NCI-H2107 treated with DMSO at 0.1 percent for 48 hours (cell line): ENCODE data around the gene VIL1.
A peak's percentile ranks its signal among the peaks of the same experiment; 100 is the strongest.

Source experiments
- DNase-seq: peaks from one replicate; lab custom pipeline; 2025; ENCODE audit not compliant: unreplicated experiment; lab: John Stamatoyannopoulos, UW

Gene VIL1

DNA sequence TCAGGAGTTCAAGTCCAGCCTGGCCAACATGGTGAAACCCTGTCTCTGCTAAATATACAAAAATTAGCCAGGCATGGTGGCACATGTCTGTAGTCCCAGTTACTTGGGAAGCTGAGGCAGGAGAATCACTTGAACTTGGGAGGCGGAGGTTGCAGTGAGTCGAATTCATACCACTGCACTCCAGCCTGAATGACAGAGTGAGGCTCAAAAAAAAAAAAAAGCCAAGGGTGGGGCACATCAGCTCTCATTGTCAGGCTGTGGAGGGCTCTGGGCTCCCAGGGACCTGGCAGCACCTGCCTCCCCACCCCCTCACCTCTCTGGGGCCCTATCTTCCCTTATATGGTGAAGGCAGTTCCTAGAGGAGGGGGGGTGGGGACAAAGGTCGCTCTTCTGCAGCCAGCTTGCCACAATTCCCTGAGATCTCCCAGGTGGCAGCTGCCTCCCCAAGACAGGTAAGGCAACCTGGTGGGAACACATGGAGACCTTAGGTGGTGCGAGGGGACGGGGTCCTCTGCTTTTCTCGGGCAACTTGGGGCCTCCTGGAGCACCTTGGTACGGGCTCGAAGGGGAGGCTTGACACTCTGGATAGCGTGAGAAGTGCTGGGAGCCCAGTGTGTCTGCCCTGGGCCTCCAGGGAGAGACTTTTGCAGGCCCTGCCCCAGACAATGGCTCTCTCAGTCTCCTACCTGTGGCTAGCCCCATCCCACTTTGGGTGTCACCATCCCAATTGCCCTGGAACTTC, at the start of gene VIL1:
VIL1 (plus strand) TSS at position 407 of the 742 bp plus-strand sequence. CDS start 4,656 bp downstream, outside the sequence.
- DNase-seq, result no peak

- DNase-seq, result no peak
Measured at GRCh38 chr2:218369330-218369729, 49.6 kb upstream of the VIL1 start.

- DNase-seq, result no peak
Measured at GRCh38 chr2:218370410-218371063, 48.4 kb upstream of the VIL1 start.

DNA sequence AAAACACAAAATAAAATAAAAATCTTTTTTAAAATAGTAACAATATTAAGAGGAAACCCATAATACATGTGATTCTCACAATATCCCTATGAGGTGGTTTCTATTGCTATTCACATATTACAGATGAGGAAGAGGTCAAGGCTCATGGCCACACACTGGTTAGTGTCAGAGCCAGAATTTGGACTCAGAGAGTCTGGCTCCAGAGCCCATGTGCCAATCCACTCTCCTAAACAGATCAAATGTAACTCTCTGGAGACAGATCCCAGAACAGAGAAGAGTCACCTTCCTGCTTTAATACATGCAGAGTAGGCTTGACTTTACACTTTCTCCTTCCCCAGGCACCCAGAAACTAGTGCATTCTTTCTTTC, 47.0 kb upstream of the VIL1 start:
- DNase-seq, result no peak

DNA sequence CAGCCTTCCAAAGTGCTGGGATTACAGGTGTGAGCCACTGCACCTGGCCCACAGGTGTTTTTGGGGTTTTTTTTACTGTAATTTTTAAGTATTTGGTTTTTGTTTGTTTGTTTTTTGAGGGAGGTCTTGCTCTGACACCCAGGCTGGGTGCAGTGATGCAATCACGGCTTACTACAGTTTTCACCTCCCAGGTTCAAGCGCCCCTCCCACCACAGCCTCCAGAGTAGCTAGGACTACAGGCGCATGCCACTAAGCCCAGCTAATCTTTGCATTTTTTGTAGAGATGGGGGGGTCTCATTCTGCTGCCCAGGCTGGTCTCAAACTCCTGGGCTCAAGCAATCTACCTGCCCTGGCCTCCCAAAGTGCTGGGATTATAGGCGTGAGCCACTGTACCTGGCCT, 44.1 kb upstream of the VIL1 start:
- DNase-seq, result no peak

DNA sequence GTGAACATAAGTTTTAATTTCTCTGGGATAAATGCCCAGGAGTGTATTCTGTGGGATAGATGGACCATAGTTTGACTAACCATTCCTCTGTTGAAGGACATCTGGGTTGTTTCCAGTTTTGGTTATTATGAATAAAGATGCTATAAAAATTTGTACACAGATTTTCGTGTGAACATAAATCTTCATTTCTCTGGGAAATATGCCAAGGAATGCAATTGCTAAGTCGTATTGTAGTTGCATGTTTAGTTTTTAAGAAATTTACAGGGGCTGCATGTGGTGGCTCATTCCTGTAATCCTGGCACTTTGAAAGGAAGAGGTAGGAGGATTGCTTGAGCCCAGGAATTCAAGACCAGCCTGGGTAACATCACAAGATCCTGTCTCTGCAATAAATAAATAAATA, 43.7 kb upstream of the VIL1 start:
- DNase-seq, result no peak

- no peak for DNase-seq
Measured at GRCh38 chr2:218378053-218378452, 40.9 kb upstream of the VIL1 start.

DNA sequence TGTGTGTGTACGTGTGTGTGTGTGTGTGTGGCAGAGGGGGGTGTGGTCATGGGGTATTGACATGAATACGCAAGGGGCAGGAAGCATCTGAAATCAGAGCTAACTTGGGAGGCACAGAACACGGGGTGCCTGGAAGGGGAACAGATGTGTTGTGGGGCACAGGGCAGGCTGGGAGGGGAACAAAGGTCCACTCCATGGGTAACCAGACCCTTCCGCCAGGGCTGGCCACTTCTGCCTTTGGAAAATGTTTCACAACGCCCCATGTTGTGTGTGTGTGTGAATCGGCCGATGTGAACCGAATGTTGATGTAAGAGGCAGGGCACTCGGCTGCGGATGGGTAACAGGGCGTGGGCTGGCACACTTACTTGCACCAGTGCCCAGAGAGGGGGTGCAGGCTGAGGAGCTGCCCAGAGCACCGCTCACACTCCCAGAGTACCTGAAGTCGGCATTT, 37.0 kb upstream of the VIL1 start, which contains the start of gene SLC11A1:
SLC11A1 (plus strand) TSS at position 358 of the 451 bp plus-strand sequence. CDS start 96 bp downstream, outside the sequence.
- DNase-seq, result no peak

DNA sequence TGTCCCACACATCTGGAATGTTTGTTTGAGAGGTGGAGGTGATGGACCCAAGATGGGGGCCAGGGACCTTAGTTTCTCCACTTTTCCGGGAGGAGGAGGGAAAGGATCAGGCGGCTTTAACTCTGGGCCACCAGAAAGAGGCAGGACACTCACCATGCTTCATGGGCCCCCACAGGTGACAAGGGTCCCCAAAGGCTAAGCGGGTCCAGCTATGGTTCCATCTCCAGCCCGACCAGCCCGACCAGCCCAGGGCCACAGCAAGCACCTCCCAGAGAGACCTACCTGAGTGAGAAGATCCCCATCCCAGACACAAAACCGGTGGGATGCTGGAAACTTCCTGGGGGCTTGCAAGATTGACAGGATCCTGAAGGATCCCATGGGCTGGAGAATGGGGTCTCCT, 36.1 kb upstream of the VIL1 start:
- no peak for DNase-seq

- DNase-seq, result no peak
Measured at GRCh38 chr2:218383892-218384519, 34.9 kb upstream of the VIL1 start.

GRCh38 chr2:218384975-218385374, 33.9 kb upstream of the VIL1 start:
- no peak for DNase-seq

DNA sequence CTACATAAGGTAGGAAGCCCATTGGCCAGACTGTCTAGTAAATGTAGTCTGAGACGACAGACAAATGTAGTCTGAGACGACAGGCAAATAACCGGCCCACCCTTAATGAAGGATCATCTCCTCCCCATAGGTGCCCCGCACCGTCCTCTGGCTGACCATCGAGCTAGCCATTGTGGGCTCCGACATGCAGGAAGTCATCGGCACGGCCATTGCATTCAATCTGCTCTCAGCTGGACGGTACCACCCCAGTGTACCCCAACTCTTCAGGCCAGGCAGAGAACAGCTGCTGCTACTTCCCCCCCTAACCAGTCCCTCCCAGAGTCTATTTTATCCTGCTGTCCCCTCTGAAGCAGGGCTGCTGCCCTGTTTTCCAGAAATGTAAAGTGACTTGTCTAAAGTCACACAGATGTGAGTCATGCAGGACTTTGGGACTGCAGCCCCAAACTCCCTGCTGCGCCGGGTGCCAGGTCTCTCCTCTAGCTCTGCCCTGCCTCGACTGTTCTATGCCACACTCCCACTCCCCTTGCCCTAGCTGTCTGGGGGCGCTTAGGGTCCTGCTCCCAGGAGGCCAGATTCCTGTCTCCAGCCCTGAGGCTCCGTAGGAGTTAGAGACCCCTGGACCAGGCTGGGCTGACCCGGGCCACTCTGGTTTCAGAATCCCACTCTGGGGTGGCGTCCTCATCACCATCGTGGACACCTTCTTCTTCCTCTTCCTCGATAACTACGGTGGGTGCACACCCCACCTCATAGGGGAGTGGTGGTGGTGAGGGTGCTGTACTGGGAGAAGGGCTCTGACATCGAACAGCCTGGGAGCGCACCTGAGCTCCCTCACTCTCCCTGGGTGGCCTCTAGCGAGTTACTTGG, 32.2 kb upstream of the VIL1 start:
- DNase-seq, result no peak

GRCh38 chr2:218387369-218388194, 31.3 kb upstream of the VIL1 start:
- DNase-seq, result peak; percentile 61

DNA sequence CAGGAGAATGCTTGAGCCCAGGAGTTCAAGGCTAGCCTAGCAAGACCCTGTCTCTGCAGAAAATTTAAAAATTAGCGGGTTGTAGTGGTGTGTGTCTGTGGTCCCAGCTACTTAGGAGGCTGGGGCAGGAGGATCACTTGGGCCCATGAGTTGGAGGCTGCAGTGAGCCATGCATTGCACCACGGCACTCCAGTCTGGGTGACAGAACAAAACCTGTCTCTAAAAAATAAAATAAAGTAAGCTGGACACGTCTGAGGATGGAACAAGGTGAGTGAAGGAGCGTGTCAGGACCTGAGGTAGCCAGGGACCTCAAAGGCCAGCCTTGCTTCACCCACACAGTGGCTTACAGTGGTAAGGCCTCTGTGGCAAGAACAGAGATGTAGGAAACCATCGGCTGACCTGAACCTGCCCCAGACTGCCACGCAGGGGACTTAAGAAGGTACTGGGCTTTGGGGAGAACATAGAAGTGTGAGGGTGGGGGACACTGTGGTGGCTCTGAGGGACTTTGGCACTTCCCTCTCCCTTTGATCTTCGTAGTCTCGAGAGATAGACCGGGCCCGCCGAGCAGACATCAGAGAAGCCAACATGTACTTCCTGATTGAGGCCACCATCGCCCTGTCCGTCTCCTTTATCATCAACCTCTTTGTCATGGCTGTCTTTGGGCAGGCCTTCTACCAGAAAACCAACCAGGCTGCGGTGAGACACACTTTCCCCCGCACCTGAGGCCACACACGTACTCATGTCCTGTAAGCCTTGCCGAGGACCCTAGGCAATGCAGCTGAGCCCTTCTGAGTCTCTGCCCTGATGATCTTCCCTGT, 29.4 kb upstream of the VIL1 start:
- no peak for DNase-seq

GRCh38 chr2:218391202-218391601, 27.7 kb upstream of the VIL1 start:
- DNase-seq, result no peak

DNA sequence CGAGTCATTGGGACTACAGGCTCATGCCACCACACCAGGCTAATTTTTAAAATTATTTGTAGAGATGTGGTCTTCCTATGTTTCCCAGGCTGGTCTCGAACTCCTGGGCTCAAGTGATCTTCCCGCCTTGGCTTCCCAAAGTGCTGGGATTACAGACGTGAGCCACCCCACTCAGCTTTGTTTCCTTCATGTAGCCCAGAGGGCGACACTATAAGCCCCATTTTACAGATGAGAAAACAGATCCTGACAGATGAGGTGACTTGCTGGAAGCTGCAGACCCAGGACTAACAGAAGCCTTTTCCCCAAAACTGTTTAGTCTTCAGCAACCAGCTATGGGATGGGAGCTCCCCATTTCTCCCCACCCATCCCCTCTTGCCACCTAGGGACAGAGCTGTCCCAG, 26.5 kb upstream of the VIL1 start:
- no peak for DNase-seq

- DNase-seq, result no peak
Measured at GRCh38 chr2:218392891-218393462, 25.9 kb upstream of the VIL1 start.

DNA sequence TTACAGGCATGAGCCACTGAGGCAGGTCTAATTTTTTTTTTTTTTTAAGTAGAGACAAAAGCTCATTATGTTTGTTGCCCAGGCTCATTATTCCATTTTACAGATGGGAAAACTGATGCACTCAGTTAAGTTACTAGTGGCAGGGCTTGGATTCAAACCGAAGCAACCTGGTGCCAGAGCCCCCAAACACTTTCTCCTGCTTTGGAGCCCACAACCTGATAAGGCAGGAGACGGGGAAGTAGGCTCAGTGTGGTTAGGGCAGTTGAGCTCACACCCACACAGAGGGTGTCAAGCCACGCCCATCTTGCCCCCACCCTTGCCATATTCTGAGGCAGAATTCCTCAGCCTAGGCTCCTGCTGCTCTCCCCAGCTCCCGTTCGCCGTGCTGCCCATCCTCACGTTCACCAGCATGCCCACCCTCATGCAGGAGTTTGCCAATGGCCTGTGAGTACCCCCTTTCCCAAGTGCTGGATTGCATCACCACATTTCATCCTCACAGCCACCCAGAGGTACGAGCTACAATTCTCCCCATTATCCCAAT, 25.1 kb upstream of the VIL1 start:
- no peak for DNase-seq
